ENCODE measurements around the gene ACTR6. TPM values are rescaled to one million over a fixed set of nuclear protein-coding genes. Genes with fewer than 3 reads are reported as not detected.
"Not testable (repeated sequence)": the region's sequence is repeated elsewhere in the genome, so short reads cannot be mapped to it uniquely, and the experiment has no call there.

ACTR6 gene
- total and polyA plus RNA-seq, 10 of the 15 experiments (the other 5 are each of a cell fraction or from before 2014, with no cell fraction given) = 17.4 to 62.4 (median 40.5) TPM

DNA sequence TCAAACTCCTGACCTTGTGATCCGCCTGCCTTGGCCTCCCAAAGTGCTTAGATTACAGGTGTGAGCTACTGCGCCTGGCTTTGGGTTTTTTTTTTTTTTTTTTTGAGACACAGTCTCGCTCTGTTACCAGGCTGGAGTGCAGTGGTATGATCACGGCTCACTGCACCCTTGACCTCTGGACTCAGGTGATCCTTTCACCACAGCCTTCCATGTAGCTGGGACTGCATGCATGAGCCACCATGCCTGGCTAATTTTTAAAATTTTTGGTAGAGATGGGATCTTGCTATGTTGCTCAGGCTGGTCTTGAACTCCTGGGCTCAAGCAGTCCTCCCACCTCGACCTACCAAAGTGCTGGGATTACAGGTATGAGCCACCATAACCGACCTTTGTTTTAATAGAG is 21.6 kb downstream of the ACTR6 start:
- SMC1A ChIA-PET (ENCODE audit: uncharacterized antibody, unreplicated experiment); intact Hi-C loops (cut with micrococcal nuclease; ENCODE audit: unreplicated experiment); H3K9ac ChIP-seq (ENCODE audit: control insufficient read depth, insufficient read depth, low read length); ATAC-seq; H3K9me3 ChIP-seq (replicated peaks; ENCODE audit: control insufficient read depth, insufficient read depth, low read length); H3K27ac ChIP-seq (ENCODE audit: control insufficient read depth, insufficient read depth); H3K36me3 ChIP-seq (ENCODE audit: control insufficient read depth in 2 of 2, insufficient read depth in 2 of 2, low read length in 1 of 2); in situ Hi-C loops (cut with MboI); H3K79me2 ChIP-seq (ENCODE audit: control insufficient read depth, insufficient read depth, low read length); DNase-seq (ENCODE audit: low read depth, low spot score); H3K4me1 ChIP-seq (ENCODE audit: control insufficient read depth, insufficient read depth, low read length); H3K4me3 ChIP-seq; H3K4me2 ChIP-seq (ENCODE audit: control insufficient read depth, insufficient read depth); BruUV-seq (replicated peaks); H3K27me3 ChIP-seq (replicated peaks in 1 of 2; ENCODE audit: control insufficient read depth in 2 of 2, insufficient read depth in 2 of 2, low read length in 1 of 2); H4K20me1 ChIP-seq (ENCODE audit: control insufficient read depth, insufficient read depth); H2AFZ ChIP-seq (ENCODE audit: control insufficient read depth, low read depth, low read length); FAIRE-seq; CTCF ChIA-PET: not testable (repeated sequence)
- RAD21 ChIA-PET (ENCODE audit: unreplicated experiment) = interaction anchor here (1.3 kb wide), 1 partner anchor 13 kb away, joined by 4 read pairs; no protein-coding TSS in a partner anchor
- POLR2A ChIA-PET = interaction anchor here (0.6 kb wide), 1 partner anchor 124 kb away, joined by 3 read pairs; no protein-coding TSS in a partner anchor
- WGBS (ENCODE audit: insufficient coverage, insufficient replicate concordance, low lambda C conversion rate, missing lambda C conversion rate) = 89% methylated on average over 5 of the region's 6 CpGs

DNA sequence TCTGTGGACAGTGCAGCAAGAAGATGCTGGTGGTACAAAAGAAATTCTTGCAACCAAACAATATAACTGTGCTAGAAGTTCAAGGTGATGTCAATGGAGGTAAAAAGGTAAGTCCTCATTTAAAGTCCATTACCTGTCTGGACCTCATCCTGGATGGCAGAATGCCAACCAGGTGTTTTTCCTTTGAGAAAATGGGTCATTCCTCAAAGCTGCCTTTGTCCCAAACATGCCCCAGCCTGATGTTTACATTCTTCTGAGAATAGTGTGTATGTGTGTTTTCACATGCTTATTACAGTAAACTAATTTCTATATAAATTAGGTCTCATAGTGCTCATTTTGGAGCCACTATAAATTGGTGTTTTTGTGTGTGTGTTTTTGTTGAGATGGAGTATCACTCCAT is 24.9 kb downstream of the ACTR6 start:
- TF ChIP-seq, protein P1, sequence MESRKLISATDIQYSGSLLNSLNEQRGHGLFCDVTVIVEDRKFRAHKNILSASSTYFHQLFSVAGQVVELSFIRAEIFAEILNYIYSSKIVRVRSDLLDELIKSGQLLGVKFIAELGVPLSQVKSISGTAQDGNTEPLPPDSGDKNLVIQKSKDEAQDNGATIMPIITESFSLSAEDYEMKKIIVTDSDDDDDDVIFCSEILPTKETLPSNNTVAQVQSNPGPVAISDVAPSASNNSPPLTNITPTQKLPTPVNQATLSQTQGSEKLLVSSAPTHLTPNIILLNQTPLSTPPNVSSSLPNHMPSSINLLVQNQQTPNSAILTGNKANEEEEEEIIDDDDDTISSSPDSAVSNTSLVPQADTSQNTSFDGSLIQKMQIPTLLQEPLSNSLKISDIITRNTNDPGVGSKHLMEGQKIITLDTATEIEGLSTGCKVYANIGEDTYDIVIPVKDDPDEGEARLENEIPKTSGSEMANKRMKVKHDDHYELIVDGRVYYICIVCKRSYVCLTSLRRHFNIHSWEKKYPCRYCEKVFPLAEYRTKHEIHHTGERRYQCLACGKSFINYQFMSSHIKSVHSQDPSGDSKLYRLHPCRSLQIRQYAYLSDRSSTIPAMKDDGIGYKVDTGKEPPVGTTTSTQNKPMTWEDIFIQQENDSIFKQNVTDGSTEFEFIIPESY (IDR thresholded peaks at IDR 0.05) = no peak
- TF ChIP-seq, protein P2, sequence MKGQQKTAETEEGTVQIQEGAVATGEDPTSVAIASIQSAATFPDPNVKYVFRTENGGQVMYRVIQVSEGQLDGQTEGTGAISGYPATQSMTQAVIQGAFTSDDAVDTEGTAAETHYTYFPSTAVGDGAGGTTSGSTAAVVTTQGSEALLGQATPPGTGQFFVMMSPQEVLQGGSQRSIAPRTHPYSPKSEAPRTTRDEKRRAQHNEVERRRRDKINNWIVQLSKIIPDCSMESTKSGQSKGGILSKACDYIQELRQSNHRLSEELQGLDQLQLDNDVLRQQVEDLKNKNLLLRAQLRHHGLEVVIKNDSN (IDR thresholded peaks at IDR 0.05; ENCODE audit: borderline replicate concordance, extremely low read length, insufficient read depth, low read depth, low read length) = no peak
- TF ChIP-seq ESRRA (IDR thresholded peaks at IDR 0.05; ENCODE audit: low read length) = no peak
- TF ChIP-seq EP300 (IDR thresholded peaks at IDR 0.05; ENCODE audit: borderline replicate concordance in 1 of 2, control insufficient read depth in 1 of 2, low read depth in 2 of 2, low read length in 2 of 2) = no peak
- TF ChIP-seq RUNX3 (IDR thresholded peaks at IDR 0.05; ENCODE audit: low read length) = no peak
- TF ChIP-seq YBX1 (IDR thresholded peaks at IDR 0.05) = no peak
- no peak for TF ChIP-seq TCF12 (IDR thresholded peaks at IDR 0.05; ENCODE audit: low read depth, low read length)
- no peak for TF ChIP-seq NR2C1 (IDR thresholded peaks at IDR 0.05)
- no peak for TF ChIP-seq ZSCAN29 (IDR thresholded peaks at IDR 0.05)
- TF ChIP-seq, protein P3, sequence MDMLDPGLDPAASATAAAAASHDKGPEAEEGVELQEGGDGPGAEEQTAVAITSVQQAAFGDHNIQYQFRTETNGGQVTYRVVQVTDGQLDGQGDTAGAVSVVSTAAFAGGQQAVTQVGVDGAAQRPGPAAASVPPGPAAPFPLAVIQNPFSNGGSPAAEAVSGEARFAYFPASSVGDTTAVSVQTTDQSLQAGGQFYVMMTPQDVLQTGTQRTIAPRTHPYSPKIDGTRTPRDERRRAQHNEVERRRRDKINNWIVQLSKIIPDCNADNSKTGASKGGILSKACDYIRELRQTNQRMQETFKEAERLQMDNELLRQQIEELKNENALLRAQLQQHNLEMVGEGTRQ (IDR thresholded peaks at IDR 0.05; ENCODE audit: borderline replicate concordance, low read depth, low read length) = no peak
- TF ChIP-seq ZNF384 (IDR thresholded peaks at IDR 0.05; ENCODE audit: borderline replicate concordance, low read depth, low read length) = no peak
- ChIA-PET RAD21 (ENCODE audit: unreplicated experiment) (interaction anchor here (1.3 kb wide), 1 partner anchor 9 kb away, joined by 4 read pairs; no protein-coding TSS in a partner anchor), CTCF (interaction anchor here (0.8 to 1.8 kb wide), 4 partner anchors 9 to 330 kb away, joined by 3 to 7 read pairs (median 3); no protein-coding TSS in a partner anchor), SMC1A (ENCODE audit: uncharacterized antibody, unreplicated experiment) (interaction anchor here (1.8 kb wide), 1 partner anchor 179 kb away, joined by 6 read pairs; no protein-coding TSS in a partner anchor), POLR2A (no interaction called here)
- no TSS peak for BruUV-seq (replicated peaks)
- Histone ChIP-seq H3K36me3 (ENCODE audit: control insufficient read depth in 2 of 2, insufficient read depth in 2 of 2, low read length in 1 of 2) (peaks cover 0 to 5% of the 10 kb centered on the region in 2 experiments; a peak in 1 of 4 replicates), H3K79me2 (ENCODE audit: control insufficient read depth, insufficient read depth, low read length) (no peaks in the 10 kb centered on the region), H3K27ac (ENCODE audit: control insufficient read depth, insufficient read depth) (no peak overlapping the region), H3K4me1 (ENCODE audit: control insufficient read depth, insufficient read depth, low read length) (no peaks in the 10 kb centered on the region), H3K9ac (ENCODE audit: control insufficient read depth, insufficient read depth, low read length) (no peak overlapping the region), H4K20me1 (ENCODE audit: control insufficient read depth, insufficient read depth) (no peaks in the 10 kb centered on the region), H3K27me3 (replicated peaks in 1 of 2; ENCODE audit: control insufficient read depth in 2 of 2, insufficient read depth in 2 of 2, low read length in 1 of 2) (no peaks in the 10 kb centered on the region), H3K4me2 (ENCODE audit: control insufficient read depth, insufficient read depth) (no peak overlapping the region), H3K9me3 (replicated peaks; ENCODE audit: control insufficient read depth, insufficient read depth, low read length) (no peaks in the 10 kb centered on the region), H2AFZ (ENCODE audit: control insufficient read depth, low read depth, low read length) (no peak overlapping the region), H3K4me3 (no peak overlapping the region)
- in situ Hi-C loops (cut with MboI) (loop anchor here (5.0 kb wide), 1 partner anchor 322 kb away; no protein-coding TSS in a partner anchor), intact Hi-C loops (cut with micrococcal nuclease; ENCODE audit: unreplicated experiment) (no loop called here)
- FAIRE-seq = no peak
- no peak for ATAC-seq
- DNase-seq (ENCODE audit: low read depth, low spot score) = no peak

All from GM12878 (cell line).